ENCODE data around the gene SLCO1B3. TPM values are rescaled to one million over a fixed set of nuclear protein-coding genes. Genes with fewer than 3 reads are reported as not detected.

Gene SLCO1B3
- total RNA-seq, 4 donors from 2014 or later, result 0.13 to 0.50 TPM; not detected in 2

- no peak for DNase-seq
- intact Hi-C loops (cut with DNase I), result no loop called here
- H3K4me3 ChIP-seq (replicated peaks in 1 of 3), result no peak overlapping the region
- WGBS, 2 donors, result 92 to 97% methylated on average over 2 of the region's 2 CpGs
- TF ChIP-seq CTCF (IDR thresholded peaks at IDR 0.05), result no peak
- TF ChIP-seq POLR2A (IDR thresholded peaks at IDR 0.05), result no peak
- H3K36me3 ChIP-seq, result no peaks in the 10 kb centered on the region
- no peaks in the 10 kb centered on the region for H3K27me3 ChIP-seq
- no peaks in the 10 kb centered on the region for H3K4me1 ChIP-seq
- no peaks in the 10 kb centered on the region for H3K9me3 ChIP-seq
- no peak overlapping the region for H3K27ac ChIP-seq
Measured at GRCh38 chr12:20868277-20868676, 57.8 kb downstream of the SLCO1B3 start.

GRCh38 chr12:20883288-20883687 is 72.8 kb downstream of the SLCO1B3 start:
- Histone ChIP-seq H3K27me3 (no peaks in the 10 kb centered on the region), H3K9me3 (no peaks in the 10 kb centered on the region), H3K4me1 (no peaks in the 10 kb centered on the region), H3K27ac (no peak overlapping the region), H3K4me3 (replicated peaks in 1 of 3) (no peak overlapping the region), H3K36me3 (no peaks in the 10 kb centered on the region)
- no peak for DNase-seq
- intact Hi-C loops (cut with DNase I), result no loop called here
- no peak for TF ChIP-seq POLR2A (IDR thresholded peaks at IDR 0.05)
- no peak for TF ChIP-seq CTCF (IDR thresholded peaks at IDR 0.05)

- WGBS, 2 donors, result 71 to 80% methylated on average over 1 of the region's 1 CpG
- DNase-seq, result no peak
- intact Hi-C loops (cut with DNase I), result no loop called here
- no peaks in the 10 kb centered on the region for H3K4me1 ChIP-seq
- no peaks in the 10 kb centered on the region for H3K36me3 ChIP-seq
- H3K9me3 ChIP-seq, result no peaks in the 10 kb centered on the region
- H3K27me3 ChIP-seq, result no peaks in the 10 kb centered on the region
- no peak overlapping the region for H3K27ac ChIP-seq
- TF ChIP-seq POLR2A (IDR thresholded peaks at IDR 0.05) (no peak), CTCF (IDR thresholded peaks at IDR 0.05) (no peak)
- no peak overlapping the region for H3K4me3 ChIP-seq (replicated peaks in 1 of 3)
Measured at GRCh38 chr12:20885116-20885515, 74.6 kb downstream of the SLCO1B3 start.

GRCh38 chr12:20885552-20885951 is 75.0 kb downstream of the SLCO1B3 start:
- Histone ChIP-seq H3K27ac (no peak overlapping the region), H3K36me3 (no peaks in the 10 kb centered on the region), H3K9me3 (no peaks in the 10 kb centered on the region), H3K4me3 (replicated peaks in 1 of 3) (no peak overlapping the region), H3K27me3 (no peaks in the 10 kb centered on the region), H3K4me1 (no peaks in the 10 kb centered on the region)
- intact Hi-C loops (cut with DNase I), result no loop called here
- WGBS, 2 donors, result 70 to 80% methylated on average over 2 of the region's 2 CpGs
- TF ChIP-seq POLR2A (IDR thresholded peaks at IDR 0.05) (no peak), CTCF (IDR thresholded peaks at IDR 0.05) (no peak)
- no peak for DNase-seq

GRCh38 chr12:20917269-20917668 is 106.8 kb downstream of the SLCO1B3 start:
- H3K27ac ChIP-seq, result no peak overlapping the region
- no peak for DNase-seq
- H3K4me1 ChIP-seq, result no peaks in the 10 kb centered on the region
- H3K9me3 ChIP-seq, result no peaks in the 10 kb centered on the region
- 80% methylated on average over 5 to 6 of the region's 6 CpGs for WGBS, 2 donors
- no peaks in the 10 kb centered on the region for H3K36me3 ChIP-seq
- no peaks in the 10 kb centered on the region for H3K27me3 ChIP-seq
- no peak overlapping the region for H3K4me3 ChIP-seq (replicated peaks in 1 of 3)
- TF ChIP-seq POLR2A (IDR thresholded peaks at IDR 0.05), result no peak
- no peak for TF ChIP-seq CTCF (IDR thresholded peaks at IDR 0.05)
- intact Hi-C loops (cut with DNase I), result no loop called here

All from thyroid gland (tissue), 4 donors.